Right lung (tissue), 5 donors: ENCODE measurements around the gene MDN1. TPM values are rescaled to one million over a fixed set of nuclear protein-coding genes. Genes with fewer than 3 reads are reported as not detected.

ENCODE experiments used
- DNase-seq, 2 donors: peaks; one replicate each; pipeline ENCODE4 v3.0.0-alpha.2; 2013
- polyA plus RNA-seq, 5 donors: library from polyadenylated mRNA; unstranded; fragments of 120-200 nt; gene quantifications; one replicate each; pipeline versions ENCODE4 v1.2.1 to v1.2.3, GENCODE V29; 2013; ENCODE audit warnings: inconsistent platforms in 1 of 5, low replicate concordance in 1 of 5; ENCODE audit not compliant: insufficient read length in 5 of 5, insufficient read depth in 1 of 5

MDN1 gene
- polyA plus RNA-seq, 5 donors, result 31.0 to 43.9 (median 36.1) TPM

GRCh38 chr6:89702349-89702748 lies 117.2 kb downstream of the MDN1 start:
- DNase-seq, result no peak

- DNase-seq, result no peak
Measured at GRCh38 chr6:89695667-89696066, 123.9 kb downstream of the MDN1 start.

- no peak for DNase-seq
Measured at GRCh38 chr6:89694428-89694827, 125.2 kb downstream of the MDN1 start.

GRCh38 chr6:89693207-89693606 lies 126.4 kb downstream of the MDN1 start:
- no peak for DNase-seq

GRCh38 chr6:89692256-89692655 lies 127.3 kb downstream of the MDN1 start:
- no peak for DNase-seq

- DNase-seq, result no peak
Measured at GRCh38 chr6:89690944-89691324, 128.7 kb downstream of the MDN1 start.

GRCh38 chr6:89689732-89690131 lies 129.9 kb downstream of the MDN1 start:
- no peak for DNase-seq

GRCh38 chr6:89688328-89688727 lies 131.3 kb downstream of the MDN1 start:
- DNase-seq, result no peak

GRCh38 chr6:89685311-89685710 lies 134.3 kb downstream of the MDN1 start:
- DNase-seq, result no peak

- DNase-seq, result no peak
Measured at GRCh38 chr6:89682991-89683390, 136.6 kb downstream of the MDN1 start.

- DNase-seq, result no peak
Measured at GRCh38 chr6:89681983-89682564, 137.5 kb downstream of the MDN1 start.

- DNase-seq, result no peak
Measured at GRCh38 chr6:89680551-89680950, 139.0 kb downstream of the MDN1 start.

GRCh38 chr6:89680150-89680549 lies 139.4 kb downstream of the MDN1 start:
- no peak for DNase-seq

GRCh38 chr6:89679215-89680120 lies 140.1 kb downstream of the MDN1 start:
- DNase-seq, result no peak

GRCh38 chr6:89678531-89678930 lies 141.1 kb downstream of the MDN1 start:
- no peak for DNase-seq

GRCh38 chr6:89675949-89676748 lies 143.4 kb downstream of the MDN1 start:
- no peak for DNase-seq

GRCh38 chr6:89670935-89671565 lies 148.5 kb downstream of the MDN1 start:
- DNase-seq, result no peak

- DNase-seq, result peak in 1 of 2 donors; percentile 8
Measured at GRCh38 chr6:89669002-89669401, 150.6 kb downstream of the MDN1 start.

GRCh38 chr6:89667872-89668556 lies 151.6 kb downstream of the MDN1 start:
- DNase-seq, result peak in 1 of 2 donors; percentile 16

GRCh38 chr6:89662659-89663223 lies 156.9 kb downstream of the MDN1 start:
- no peak for DNase-seq

- DNase-seq, result no peak
Measured at GRCh38 chr6:89661559-89661958, 158.0 kb downstream of the MDN1 start.
